ENCODE data around the gene SRCAP.
"Not testable (repeated sequence)": the region's sequence is repeated elsewhere in the genome, so short reads cannot be mapped to it uniquely, and the experiment has no call there.

Gene SRCAP

DNA sequence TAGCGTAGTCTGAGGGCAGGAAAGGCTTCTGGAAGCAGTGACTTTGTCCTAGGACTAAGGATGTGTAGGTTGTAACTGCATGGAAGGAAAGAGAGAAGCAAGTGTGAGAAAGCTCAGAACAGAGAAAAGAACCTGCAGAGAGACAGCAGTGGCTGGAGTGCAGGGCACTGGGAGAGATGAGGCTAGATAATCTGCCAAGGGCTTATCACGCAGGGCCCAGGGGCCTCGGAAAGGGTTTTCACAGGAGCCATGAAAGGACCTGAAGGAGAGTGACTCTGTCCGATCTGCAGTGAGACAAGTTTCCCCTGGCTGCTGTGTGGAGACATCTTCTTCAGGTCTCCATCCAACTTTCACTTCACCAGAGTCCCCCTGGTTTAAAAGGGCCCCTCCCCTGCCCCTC is 7.1 kb upstream of the SRCAP start:
- Histone ChIP-seq H4K20me1 (ENCODE audit: insufficient read depth, low read length) (no peaks in the 10 kb centered on the region), H3F3A (ENCODE audit: insufficient read depth, low read length) (no peaks in the 10 kb centered on the region; the same call in 1 of the 2 replicates), H3K9ac (ENCODE audit: low read length) (no peak overlapping the region), H3K36me3 (ENCODE audit: insufficient read depth, low read length) (no peaks in the 10 kb centered on the region), H2AFZ (ENCODE audit: low read length) (no peak overlapping the region), H3K4me3 (ENCODE audit: low read depth, low read length, poor library complexity, severe bottlenecking) (no peak overlapping the region), H3K27ac (ENCODE audit: low read depth, low read length, poor library complexity, severe bottlenecking) (no peak overlapping the region), H3K79me2 (ENCODE audit: insufficient read depth, low read length) (no peaks in the 10 kb centered on the region), H3K4me2 (ENCODE audit: low read length) (no peak overlapping the region), H3K9me3 (ENCODE audit: low read length) (no peaks in the 10 kb centered on the region), H3K27me3 (ENCODE audit: insufficient read depth, low read length) (no peaks in the 10 kb centered on the region), H3K9me2 (ENCODE audit: low read depth, low read length) (no peaks in the 10 kb centered on the region), H3K4me1 (ENCODE audit: insufficient read depth, low read length, severe bottlenecking) (peaks cover 6% of the 10 kb centered on the region)
- no peak for TF ChIP-seq EZH2 (IDR thresholded peaks at IDR 0.05; ENCODE audit: borderline replicate concordance, low read length)
- TF ChIP-seq, protein P1, sequence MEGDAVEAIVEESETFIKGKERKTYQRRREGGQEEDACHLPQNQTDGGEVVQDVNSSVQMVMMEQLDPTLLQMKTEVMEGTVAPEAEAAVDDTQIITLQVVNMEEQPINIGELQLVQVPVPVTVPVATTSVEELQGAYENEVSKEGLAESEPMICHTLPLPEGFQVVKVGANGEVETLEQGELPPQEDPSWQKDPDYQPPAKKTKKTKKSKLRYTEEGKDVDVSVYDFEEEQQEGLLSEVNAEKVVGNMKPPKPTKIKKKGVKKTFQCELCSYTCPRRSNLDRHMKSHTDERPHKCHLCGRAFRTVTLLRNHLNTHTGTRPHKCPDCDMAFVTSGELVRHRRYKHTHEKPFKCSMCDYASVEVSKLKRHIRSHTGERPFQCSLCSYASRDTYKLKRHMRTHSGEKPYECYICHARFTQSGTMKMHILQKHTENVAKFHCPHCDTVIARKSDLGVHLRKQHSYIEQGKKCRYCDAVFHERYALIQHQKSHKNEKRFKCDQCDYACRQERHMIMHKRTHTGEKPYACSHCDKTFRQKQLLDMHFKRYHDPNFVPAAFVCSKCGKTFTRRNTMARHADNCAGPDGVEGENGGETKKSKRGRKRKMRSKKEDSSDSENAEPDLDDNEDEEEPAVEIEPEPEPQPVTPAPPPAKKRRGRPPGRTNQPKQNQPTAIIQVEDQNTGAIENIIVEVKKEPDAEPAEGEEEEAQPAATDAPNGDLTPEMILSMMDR (IDR thresholded peaks at IDR 0.05; ENCODE audit: low read length): no peak

GRCh38 chr16:30692396-30693064 is 6.4 kb upstream of the SRCAP start:
- Histone ChIP-seq H3K27me3 (ENCODE audit: insufficient read depth, low read length) (no peaks in the 10 kb centered on the region), H3K27ac (ENCODE audit: low read depth, low read length, poor library complexity, severe bottlenecking) (no peak overlapping the region), H3F3A (ENCODE audit: insufficient read depth, low read length) (no peaks in the 10 kb centered on the region; the same call in 1 of the 2 replicates), H3K9ac (ENCODE audit: low read length) (no peak overlapping the region), H2AFZ (ENCODE audit: low read length) (no peak overlapping the region), H3K9me2 (ENCODE audit: low read depth, low read length) (no peaks in the 10 kb centered on the region), H3K79me2 (ENCODE audit: insufficient read depth, low read length) (no peaks in the 10 kb centered on the region), H3K4me1 (ENCODE audit: insufficient read depth, low read length, severe bottlenecking) (peaks cover 12% of the 10 kb centered on the region), H3K4me3 (ENCODE audit: low read depth, low read length, poor library complexity, severe bottlenecking) (no peak overlapping the region), H4K20me1 (ENCODE audit: insufficient read depth, low read length) (no peaks in the 10 kb centered on the region), H3K4me2 (ENCODE audit: low read length) (no peak overlapping the region), H3K36me3 (ENCODE audit: insufficient read depth, low read length) (no peaks in the 10 kb centered on the region), H3K9me3 (ENCODE audit: low read length) (no peaks in the 10 kb centered on the region)
- no peak for TF ChIP-seq EZH2 (IDR thresholded peaks at IDR 0.05; ENCODE audit: borderline replicate concordance, low read length)
- TF ChIP-seq, protein P1 (IDR thresholded peaks at IDR 0.05; ENCODE audit: low read length): no peak

DNA sequence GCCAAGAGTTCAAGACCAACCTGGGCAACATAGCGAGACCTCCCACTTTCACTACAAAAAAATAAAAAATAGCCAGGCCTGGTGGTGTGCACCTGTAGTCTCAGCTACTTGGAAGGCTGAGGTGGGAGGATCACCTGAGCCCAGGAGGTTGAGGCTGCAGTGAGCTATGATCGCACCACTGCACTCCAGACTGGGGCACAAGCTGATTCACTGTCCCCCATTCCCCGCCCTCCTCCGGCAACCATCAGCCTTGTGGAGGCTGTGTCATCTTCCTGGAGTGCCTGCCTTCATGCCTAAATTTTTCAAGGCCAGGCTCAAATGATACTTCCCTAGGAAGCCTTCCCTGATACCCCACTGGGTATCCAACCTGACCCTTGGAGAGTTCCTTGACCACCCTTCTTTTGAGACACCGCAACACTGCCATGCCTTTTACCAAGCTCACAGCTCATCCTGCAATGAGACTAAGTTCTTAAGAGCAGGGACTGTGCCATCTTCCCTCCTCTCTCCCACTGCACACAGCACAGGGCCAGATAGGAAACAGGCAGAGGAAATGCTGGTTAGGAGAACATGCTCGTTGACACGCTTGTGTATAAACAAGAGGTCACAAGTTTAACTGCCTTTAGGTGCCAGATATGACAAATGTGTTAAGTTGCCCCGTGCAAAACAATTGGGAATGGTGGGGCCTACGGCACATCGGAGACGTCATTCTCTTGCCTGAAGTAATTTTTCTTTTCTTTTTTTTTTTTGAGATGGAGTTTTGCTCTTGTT is 3.9 kb upstream of the SRCAP start:
- H3F3A ChIP-seq (ENCODE audit: insufficient read depth, low read length): no peaks in the 10 kb centered on the region; the same call in 1 of the 2 replicates
- no peak overlapping the region for H3K9ac ChIP-seq (ENCODE audit: low read length)
- H3K27ac ChIP-seq (ENCODE audit: low read depth, low read length, poor library complexity, severe bottlenecking): no peak overlapping the region
- TF ChIP-seq, protein P1 (IDR thresholded peaks at IDR 0.05; ENCODE audit: low read length): no peak
- no peak for TF ChIP-seq EZH2 (IDR thresholded peaks at IDR 0.05; ENCODE audit: borderline replicate concordance, low read length)
- no peaks in the 10 kb centered on the region for H3K27me3 ChIP-seq (ENCODE audit: insufficient read depth, low read length)
- H3K4me1 ChIP-seq (ENCODE audit: insufficient read depth, low read length, severe bottlenecking): peaks cover 23% of the 10 kb centered on the region
- H2AFZ ChIP-seq (ENCODE audit: low read length): no peak overlapping the region
- H3K9me3 ChIP-seq (ENCODE audit: low read length): no peaks in the 10 kb centered on the region
- H3K4me3 ChIP-seq (ENCODE audit: low read depth, low read length, poor library complexity, severe bottlenecking): no peak overlapping the region
- H3K36me3 ChIP-seq (ENCODE audit: insufficient read depth, low read length): peaks cover 6% of the 10 kb centered on the region
- H3K79me2 ChIP-seq (ENCODE audit: insufficient read depth, low read length): peaks cover 12% of the 10 kb centered on the region
- H3K4me2 ChIP-seq (ENCODE audit: low read length): no peak overlapping the region
- no peaks in the 10 kb centered on the region for H3K9me2 ChIP-seq (ENCODE audit: low read depth, low read length)
- no peaks in the 10 kb centered on the region for H4K20me1 ChIP-seq (ENCODE audit: insufficient read depth, low read length)

DNA sequence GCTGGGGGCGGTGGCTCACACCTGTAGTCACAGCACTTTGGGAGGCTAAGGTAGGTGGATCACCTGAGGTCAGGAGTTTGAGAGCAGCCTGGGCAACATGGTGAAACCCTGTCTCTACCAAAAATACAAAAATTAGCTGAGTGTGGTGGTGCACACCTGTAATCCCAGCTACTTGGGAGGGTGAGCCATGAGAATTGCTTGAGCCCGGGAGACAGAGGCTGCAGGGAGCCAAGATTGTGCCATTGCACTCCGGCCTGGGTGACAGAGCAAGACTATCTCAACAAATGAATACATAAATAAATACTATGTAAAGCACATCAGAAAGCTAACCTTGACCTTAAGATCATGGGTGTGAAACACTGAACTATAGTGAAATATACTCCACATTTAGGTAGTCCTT is 2.3 kb upstream of the SRCAP start:
- Histone ChIP-seq H3K4me1 (ENCODE audit: insufficient read depth, low read length, severe bottlenecking) (peaks cover 24% of the 10 kb centered on the region), H3K79me2 (ENCODE audit: insufficient read depth, low read length) (peaks cover 23% of the 10 kb centered on the region), H3K36me3 (ENCODE audit: insufficient read depth, low read length) (peaks cover 22% of the 10 kb centered on the region)
- H3K9ac ChIP-seq (ENCODE audit: low read length); H3K4me3 ChIP-seq (ENCODE audit: low read depth, low read length, poor library complexity, severe bottlenecking); H3K4me2 ChIP-seq (ENCODE audit: low read length); H3K27ac ChIP-seq (ENCODE audit: low read depth, low read length, poor library complexity, severe bottlenecking); H4K20me1 ChIP-seq (ENCODE audit: insufficient read depth, low read length); H3K9me3 ChIP-seq (ENCODE audit: low read length); H3K27me3 ChIP-seq (ENCODE audit: insufficient read depth, low read length); H3F3A ChIP-seq (ENCODE audit: insufficient read depth, low read length); H2AFZ ChIP-seq (ENCODE audit: low read length); H3K9me2 ChIP-seq (ENCODE audit: low read depth, low read length): not testable (repeated sequence)

All from OCI-LY1 (cell line).